GDM1 (cell line): ENCODE measurements around the gene KLHDC8A.
"Not testable (repeated sequence)": the region's sequence is repeated elsewhere in the genome, so short reads cannot be mapped to it uniquely, and the experiment has no call there.

Experiments used
- DNase-seq: peaks from one replicate; lab custom pipeline; 2025; lab: John Stamatoyannopoulos, UW

KLHDC8A gene, protein sequence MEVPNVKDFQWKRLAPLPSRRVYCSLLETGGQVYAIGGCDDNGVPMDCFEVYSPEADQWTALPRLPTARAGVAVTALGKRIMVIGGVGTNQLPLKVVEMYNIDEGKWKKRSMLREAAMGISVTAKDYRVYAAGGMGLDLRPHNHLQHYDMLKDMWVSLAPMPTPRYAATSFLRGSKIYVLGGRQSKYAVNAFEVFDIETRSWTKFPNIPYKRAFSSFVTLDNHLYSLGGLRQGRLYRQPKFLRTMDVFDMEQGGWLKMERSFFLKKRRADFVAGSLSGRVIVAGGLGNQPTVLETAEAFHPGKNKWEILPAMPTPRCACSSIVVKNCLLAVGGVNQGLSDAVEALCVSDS

DNA sequence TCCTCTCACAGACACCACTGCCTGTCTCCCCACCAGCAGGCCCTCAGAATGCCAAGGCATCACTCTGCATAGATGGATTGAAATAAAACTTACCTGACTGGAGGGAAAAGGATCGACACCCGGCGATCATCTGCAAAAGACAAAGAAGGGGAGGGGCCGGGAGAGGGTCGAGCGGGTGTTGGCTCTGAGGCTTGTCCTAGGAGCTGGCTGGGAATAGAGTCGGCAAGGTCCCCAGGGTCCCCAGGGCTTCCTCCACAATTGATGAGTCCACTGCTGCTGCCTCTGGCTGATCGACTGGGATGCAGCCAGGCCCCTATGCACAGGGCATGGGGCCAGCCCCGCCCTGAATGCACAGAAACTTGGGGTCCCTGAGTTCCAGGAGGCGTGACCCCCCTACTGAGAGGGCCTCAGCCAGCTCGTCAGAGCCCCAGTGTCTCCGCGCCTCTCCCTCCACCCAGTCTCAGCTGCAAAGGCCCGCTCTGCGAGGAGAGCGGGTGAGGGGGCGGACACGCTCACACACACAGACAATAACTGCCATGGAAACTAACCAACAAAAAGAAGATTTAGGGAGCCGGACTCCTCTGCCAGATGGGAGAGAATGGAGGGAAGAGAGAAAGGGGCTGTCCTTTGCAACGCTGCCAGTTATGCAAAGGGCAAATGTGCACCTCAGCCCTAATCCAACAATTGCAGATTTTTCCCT lies at the start of gene KLHDC8A:
Gene KLHDC8A, minus strand, starts transcription at position 483 of the 700 bp plus-strand sequence. CDS start 13,318 bp downstream, outside the sequence.
- no peak for DNase-seq

DNA sequence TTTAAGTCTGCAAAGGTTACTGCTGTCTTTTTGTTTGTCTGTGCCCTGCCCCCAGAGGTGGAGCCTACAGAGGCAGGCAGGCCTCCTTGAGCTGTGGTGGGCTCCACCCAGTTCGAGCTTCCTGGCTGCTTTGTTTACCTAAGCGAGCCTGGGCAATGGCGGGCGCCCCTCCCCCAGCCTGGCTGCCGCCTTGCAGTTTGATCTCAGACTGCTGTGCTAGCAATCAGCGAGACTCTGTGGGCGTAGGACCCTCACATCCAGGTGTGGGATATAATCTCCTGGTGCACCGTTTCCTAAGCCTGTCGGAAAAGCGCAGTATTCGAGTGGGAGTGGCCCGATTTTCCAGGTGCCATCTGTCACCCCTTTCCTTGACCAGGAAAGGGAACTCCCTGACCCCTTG lies 49.5 kb upstream of the KLHDC8A start:
- not testable (repeated sequence) for DNase-seq

- not testable (repeated sequence) for DNase-seq
Observed at GRCh38 chr1:205404484-205404883, 47.8 kb upstream of the KLHDC8A start.

- DNase-seq = no peak
Observed at GRCh38 chr1:205398586-205398985, 41.9 kb upstream of the KLHDC8A start.

DNA sequence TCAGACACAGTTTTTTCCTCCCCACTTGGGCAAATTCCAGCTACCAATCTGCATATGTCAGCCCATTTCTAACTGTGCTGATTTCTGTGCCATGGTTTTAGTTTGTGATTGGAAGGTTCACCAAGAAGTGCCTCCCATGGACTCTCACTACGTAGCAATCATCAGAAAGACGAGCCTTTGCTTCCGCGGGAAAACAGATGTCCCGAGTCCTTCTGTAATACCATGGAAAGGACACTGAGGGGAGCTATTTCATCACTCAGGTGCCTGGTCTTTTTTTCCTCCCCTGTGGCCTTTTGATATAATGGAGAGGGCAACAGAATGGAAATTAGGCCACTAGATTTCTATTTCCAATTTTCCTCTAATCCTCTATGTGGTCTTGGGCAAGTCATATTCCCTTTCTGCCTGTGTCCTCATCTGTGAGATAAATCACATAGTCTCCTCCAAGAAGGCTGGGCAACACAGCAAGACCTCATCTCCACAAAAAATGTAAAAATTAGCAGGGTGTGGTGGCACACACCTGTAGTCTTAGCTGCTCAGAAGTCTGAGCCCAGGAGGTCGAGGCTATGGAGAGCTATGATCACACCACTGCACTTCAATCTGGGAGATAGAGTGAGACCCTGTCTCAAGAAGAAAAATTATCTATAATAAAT lies 40.4 kb upstream of the KLHDC8A start:
- no peak for DNase-seq

GRCh38 chr1:205395616-205396015 lies 38.9 kb upstream of the KLHDC8A start:
- no peak for DNase-seq

- DNase-seq = no peak
Observed at GRCh38 chr1:205392650-205393049, 35.9 kb upstream of the KLHDC8A start.

- no peak for DNase-seq
Observed at GRCh38 chr1:205391386-205391785, 34.7 kb upstream of the KLHDC8A start.

DNA sequence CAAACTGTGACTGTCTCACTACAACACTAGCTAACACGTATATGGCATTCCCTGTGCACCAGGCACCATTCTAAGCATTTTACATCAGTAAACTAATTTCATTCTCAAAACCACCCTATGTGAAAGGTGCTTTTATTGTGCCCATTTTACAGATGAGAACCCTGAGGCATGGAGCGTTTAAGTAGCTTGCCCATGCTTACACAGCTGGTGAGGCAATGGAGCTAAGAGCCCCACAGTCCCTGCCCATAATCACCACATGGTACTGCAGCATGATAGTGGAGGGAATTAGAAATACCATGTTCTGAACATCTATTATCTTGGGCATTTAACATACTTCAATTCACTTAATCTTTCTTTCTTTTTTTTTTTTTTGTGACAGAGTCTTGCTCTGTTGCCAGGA lies 31.1 kb upstream of the KLHDC8A start:
- DNase-seq = no peak

DNA sequence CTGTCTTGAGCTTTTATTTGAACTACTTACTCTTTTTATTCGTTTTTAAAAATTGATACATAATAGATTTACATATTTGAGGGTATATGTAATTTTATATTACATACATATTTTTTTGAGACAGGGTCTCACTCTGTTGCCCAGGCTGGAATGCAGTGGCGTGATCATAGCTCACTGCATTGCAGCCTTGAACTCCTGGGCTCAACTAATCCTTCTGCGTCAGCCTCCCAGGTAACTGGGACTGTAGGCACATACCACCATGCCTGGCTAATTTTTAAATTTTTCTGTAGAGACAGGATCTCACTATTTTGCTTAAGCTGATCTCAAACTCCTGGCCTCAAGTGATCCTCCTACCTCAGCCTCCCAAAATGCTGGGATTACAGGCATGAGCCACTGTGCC lies 26.3 kb upstream of the KLHDC8A start:
- not testable (repeated sequence) for DNase-seq

DNA sequence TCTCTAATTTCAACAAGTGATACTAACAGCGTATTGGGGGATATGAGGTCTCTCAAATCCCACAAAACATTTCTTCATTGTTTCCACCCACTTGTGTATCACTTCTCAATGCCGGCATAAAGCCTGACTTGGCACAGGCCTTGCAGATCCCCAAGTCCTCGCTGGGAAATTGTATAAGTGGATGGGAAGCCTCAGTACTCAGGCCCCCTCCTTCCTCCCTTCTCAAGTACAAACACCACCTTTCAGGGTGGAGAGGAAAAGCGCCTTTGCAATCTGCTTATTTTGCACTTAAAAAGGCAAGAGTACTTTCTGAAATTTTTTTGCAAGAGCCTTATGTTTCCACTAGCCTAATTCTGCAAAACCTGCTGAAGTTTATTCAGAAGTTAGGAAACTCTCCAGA lies 25.8 kb upstream of the KLHDC8A start:
- DNase-seq = no peak

- DNase-seq = no peak
Observed at GRCh38 chr1:205381305-205381704, 24.6 kb upstream of the KLHDC8A start.

- DNase-seq = no peak
Observed at GRCh38 chr1:205380882-205381281, 24.2 kb upstream of the KLHDC8A start.

- no peak for DNase-seq
Observed at GRCh38 chr1:205379056-205379455, 22.3 kb upstream of the KLHDC8A start.

- DNase-seq = no peak
Observed at GRCh38 chr1:205377355-205377754, 20.6 kb upstream of the KLHDC8A start.

DNA sequence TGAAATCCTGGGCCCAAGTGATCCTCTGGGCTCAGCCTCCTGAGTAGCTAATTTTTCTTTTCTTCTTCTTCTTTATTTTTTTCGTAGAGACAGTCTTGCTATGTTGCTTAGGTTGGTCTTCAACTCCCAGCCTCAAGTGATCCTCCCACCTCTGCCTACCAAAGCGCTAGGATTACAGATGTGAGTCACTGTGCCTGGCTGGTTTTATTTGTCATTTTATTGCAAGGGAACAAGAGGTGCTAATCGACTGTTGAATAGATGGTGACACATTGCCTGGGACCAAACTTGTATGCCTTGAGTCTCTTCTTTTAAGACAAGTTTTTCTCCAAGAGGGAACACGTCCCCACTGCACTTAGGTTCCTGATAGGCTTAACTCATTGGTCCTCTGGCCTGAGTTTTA lies 20.0 kb upstream of the KLHDC8A start:
- no peak for DNase-seq

GRCh38 chr1:205375835-205376545 lies 19.3 kb upstream of the KLHDC8A start:
- no peak for DNase-seq

DNA sequence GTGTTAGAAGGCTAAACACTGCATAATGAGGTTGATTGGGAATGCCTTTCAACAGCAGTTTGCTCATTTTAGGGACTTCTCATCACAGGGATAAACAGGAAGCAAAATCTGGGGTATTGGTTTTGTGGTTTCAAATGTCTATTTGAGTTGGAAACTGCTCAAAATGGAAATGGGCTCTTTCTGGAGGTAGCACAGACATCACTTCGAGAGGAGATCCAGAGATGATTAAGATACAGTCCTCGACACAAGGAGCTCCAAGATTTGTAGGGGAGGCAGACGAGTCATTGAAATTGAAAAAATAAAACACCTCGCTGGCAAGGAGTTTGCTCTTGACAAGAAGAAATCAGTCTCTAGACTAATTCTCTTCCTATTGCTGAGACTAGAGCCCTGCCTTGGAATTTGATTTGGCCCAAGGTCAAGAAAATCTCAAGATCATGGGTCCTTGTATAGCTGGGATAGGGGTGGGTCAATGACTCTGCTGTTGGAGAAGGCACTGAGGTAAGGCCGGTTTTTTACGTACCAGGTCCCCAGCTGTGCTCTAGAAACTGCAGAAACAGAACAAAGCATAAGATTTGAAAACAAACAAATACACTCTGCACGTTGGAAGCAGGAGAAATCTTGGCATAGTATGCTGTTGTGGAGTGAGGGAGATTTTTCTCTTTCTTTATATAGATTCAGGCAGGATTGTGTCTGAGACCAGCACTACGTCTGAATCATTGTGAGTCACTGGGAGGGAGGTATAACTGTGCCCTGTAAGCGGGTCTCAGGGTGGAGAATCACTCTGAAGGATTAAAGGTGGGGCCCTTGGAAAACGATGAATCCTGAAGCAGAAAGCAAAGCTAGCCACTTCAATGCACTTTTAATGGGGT lies 17.7 kb upstream of the KLHDC8A start:
- DNase-seq = no peak

- DNase-seq = no peak
Observed at GRCh38 chr1:205373798-205374175, 17.1 kb upstream of the KLHDC8A start.

DNA sequence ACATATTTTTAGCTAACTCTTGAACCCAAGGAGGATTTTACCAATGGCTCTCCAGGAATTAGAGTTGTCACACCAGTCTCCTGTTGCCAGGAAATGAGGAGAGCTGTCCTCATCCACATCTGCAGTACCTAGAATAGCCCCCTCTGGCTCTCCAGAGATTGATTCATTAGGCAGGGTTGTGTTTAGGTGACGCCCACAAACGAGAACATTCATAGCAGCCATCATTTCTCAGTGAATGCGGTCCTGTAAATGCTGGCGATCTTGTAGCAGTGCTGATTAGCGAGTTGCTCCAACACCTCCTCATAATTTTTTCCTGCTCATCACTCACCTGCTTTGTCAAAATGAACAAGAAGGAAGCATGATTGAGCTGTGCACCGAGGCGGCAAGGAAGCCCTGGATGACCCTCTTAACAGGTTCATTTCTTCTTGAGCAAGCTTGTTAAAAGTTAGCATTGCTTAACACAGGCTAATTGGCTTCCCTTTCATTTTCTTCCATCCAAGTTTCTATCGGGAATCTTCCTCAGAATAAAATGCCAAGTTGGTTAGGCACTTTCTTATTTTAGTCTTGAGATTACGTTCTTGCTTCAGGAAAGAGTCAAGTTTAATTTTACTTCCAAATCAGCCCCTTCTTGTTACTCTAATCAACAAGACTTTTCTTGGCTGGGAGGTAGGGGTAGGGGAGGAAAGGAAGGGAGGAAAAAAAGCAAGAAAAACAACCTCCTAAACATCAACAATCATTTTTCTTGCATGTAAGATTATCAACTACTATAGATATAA lies 16.5 kb upstream of the KLHDC8A start:
- DNase-seq = no peak
